ENCODE results near the gene SYCE1.
"Not testable (repeated sequence)": the region's sequence is repeated elsewhere in the genome, so short reads cannot be mapped to it uniquely, and the experiment has no call there.

DNA sequence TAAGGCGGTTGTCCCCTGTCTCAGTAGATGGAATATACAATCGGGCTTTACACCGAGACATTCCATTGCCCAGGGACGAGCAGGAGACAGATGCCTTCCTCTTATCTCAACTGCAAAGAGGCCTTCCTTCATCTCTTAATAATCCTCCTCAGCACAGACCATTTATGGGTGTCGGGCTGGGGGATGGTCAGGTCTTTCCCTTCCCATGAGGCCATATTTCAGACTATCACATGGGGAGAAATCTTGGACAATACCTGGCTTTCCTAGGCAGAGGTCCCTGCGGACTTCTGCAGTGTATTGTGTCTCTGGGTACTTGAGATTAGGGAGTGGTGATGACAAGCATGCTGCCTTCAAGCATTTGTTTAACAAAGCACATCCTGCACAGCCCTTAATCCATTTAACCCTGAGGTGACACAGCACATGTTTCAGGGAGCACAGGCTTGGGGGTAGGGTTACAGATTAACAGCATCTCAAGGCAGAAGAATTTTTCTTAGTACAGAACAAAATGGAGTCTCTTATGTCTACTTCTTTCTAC lies 23.9 kb downstream of the SYCE1 start:
- TF ChIP-seq, protein P1, sequence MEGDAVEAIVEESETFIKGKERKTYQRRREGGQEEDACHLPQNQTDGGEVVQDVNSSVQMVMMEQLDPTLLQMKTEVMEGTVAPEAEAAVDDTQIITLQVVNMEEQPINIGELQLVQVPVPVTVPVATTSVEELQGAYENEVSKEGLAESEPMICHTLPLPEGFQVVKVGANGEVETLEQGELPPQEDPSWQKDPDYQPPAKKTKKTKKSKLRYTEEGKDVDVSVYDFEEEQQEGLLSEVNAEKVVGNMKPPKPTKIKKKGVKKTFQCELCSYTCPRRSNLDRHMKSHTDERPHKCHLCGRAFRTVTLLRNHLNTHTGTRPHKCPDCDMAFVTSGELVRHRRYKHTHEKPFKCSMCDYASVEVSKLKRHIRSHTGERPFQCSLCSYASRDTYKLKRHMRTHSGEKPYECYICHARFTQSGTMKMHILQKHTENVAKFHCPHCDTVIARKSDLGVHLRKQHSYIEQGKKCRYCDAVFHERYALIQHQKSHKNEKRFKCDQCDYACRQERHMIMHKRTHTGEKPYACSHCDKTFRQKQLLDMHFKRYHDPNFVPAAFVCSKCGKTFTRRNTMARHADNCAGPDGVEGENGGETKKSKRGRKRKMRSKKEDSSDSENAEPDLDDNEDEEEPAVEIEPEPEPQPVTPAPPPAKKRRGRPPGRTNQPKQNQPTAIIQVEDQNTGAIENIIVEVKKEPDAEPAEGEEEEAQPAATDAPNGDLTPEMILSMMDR (IDR thresholded peaks at IDR 0.05) = not testable (repeated sequence)
- not testable (repeated sequence) for TF ChIP-seq EP300, POLR2A (IDR thresholded peaks at IDR 0.05)

Data from suprapubic skin (tissue), 3 donors.